PC-9 (cell line): ENCODE measurements around the gene KCNS1.

Source experiments
- CTCF ChIP-seq: fragments of 200-600 bp; sonication (generic); conservative IDR thresholded peaks from 2 replicates; pipeline ENCODE4 v1.6.1; 2017; ENCODE audit warnings: mixed run types, antibody characterized with exemption, mild to moderate bottlenecking, moderate library complexity
- EZH2 ChIP-seq: fragments of 200-600 bp; sonication (generic); IDR thresholded peaks from 2 replicates; pipeline ENCODE4 v1.8.0; 2017; ENCODE audit warnings: antibody characterized with exemption, low read depth

- TF ChIP-seq CTCF = no peak
- TF ChIP-seq EZH2 = no peak
Measured at GRCh38 chr20:45044601-45045000, 56.3 kb downstream of the KCNS1 start.
